Hypothalamus (tissue), 51 donors: ENCODE results near the gene LILRA2.
"Not testable (repeated sequence)": the region's sequence is repeated elsewhere in the genome, so short reads cannot be mapped to it uniquely, and the experiment has no call there.

ENCODE experiments used
- DNase-seq, 51 donors: peaks; one replicate each; lab custom pipeline; 2025; lab: John Stamatoyannopoulos, UW

The LILRA2 gene

DNA sequence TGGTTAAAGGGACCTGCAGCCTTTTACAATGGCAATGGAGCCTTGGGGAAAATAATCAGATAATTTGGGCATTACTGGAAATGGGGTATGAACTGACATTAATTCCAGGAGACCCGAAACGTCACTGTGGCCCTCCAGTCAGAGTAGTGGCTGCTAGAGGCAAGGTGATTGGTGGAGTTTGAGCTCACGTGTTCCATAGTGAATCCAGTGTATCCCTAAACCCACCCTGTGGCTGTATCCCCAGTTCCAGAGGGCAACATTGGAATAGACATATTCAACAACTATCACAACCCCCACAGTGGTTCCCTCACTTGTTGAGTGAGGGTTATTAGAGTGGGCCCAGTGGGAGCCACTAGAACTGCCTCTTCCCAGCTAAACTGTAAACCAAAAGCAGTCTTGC lies 3.3 kb upstream of the LILRA2 start:
- no peak for DNase-seq

DNA sequence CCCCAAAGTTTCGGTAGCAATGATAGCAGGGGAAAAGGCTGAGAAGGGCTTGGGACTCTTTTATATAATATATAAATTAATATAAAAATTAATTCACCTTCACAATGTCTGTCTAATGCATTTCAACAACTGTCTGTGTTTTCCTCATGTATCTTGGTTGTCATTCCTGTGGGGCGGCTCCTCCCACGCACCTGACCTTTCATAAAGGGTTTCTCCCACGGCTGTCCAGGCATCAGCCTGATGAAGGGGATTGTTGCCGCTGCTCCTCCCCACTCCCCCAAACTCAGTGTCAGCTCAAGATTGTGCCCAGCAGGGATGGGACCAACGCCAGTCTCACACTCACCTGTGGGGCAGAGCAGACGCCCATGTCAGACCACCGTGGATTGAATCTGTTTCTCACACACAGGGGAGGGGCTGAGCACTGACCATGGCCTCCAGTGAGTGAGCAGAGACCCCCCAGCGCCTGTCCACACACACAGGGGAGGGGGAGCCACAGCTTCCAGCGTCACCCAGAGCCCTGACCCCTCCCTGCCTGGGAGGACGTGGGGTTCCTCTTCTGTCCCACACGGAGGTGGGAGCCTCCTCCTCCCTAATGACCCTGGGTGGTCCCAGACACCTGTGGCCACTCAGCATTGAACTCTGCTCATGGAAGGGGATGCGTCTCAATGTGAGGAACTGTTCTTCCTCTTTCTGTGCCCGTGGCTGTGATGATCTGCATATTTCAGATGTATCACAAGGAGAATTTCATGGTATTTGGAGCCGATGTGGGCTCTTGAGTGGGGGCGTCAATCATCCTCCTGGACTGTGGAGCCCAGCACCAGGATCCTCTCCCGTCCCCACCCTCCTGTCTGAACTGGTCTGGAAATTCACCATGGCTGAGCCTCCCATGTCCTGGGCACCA lies 1.6 kb upstream of the LILRA2 start:
- not testable (repeated sequence) for DNase-seq

DNA sequence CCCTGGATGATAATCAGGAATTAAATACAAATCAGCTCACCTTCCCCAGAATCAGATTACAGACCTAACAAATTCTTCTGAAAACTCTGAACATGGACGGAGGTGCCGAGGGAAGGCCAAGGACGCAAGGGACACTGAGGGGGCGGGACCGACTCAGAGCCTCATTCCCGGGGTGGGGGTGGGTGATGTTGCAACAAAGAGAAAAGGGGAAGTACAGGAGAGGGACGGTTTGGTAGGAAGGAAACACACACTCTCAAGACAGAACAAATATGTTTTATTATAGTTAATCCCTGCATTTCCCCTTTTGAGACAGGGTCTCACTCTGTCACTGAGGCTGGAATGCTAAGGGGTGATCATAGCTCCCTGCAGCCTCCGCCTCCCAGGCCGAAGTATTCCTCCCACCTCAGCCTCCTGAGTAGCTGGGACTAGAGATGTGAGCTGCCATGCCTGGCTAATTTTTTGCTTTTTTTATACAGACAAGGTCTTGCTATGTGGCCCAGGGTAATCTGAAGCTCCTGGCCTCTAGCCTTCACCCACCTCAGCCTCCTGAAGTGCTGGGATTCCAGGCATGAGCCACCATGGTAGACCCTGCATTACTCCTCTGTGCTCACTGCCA lies 786 bp upstream of the LILRA2 start:
- DNase-seq = peak in 4 of 51 donors; percentile 1 to 13 (median 12)

DNA sequence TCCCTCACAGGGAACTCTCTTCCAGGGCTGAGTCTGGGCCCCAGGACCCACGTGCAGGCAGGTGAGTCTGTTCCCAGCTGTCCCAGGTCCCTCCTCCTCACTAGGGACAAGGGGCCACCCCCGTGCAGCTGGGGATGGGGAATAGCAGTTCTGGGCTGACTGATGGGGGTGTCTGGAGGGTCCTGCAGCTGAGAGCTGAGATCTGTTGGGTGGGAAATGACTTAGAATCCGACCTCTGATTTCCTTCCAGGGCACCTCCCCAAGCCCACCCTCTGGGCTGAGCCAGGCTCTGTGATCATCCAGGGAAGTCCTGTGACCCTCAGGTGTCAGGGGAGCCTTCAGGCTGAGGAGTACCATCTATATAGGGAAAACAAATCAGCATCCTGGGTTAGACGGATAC lies 461 bp downstream of the LILRA2 start:
- no peak for DNase-seq

DNA sequence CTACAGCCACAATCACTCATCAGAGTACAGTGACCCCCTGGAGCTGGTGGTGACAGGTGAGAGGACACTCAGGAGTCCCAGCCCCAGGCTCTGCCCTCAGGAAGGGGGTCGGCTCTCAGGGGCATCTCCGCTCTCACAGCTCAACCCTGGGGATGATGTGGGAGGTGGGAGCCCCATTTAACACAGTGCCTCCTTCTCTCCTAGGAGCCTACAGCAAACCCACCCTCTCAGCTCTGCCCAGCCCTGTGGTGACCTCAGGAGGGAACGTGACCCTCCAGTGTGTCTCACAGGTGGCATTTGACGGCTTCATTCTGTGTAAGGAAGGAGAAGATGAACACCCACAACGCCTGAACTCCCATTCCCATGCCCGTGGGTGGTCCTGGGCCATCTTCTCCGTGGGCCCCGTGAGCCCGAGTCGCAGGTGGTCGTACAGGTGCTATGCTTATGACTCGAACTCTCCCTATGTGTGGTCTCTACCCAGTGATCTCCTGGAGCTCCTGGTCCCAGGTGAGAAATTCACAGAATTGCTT lies 1.0 kb downstream of the LILRA2 start:
- DNase-seq = no peak

DNA sequence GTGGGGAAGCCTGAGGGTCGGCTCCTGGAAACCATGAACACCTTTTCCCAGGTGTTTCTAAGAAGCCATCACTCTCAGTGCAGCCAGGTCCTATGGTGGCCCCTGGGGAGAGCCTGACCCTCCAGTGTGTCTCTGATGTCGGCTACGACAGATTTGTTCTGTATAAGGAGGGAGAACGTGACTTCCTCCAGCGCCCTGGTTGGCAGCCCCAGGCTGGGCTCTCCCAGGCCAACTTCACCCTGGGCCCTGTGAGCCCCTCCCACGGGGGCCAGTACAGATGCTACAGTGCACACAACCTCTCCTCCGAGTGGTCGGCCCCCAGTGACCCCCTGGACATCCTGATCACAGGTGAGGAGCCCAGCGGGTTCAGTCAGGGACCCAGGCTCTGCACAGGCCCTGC lies 1.6 kb downstream of the LILRA2 start:
- DNase-seq = not testable (repeated sequence)

DNA sequence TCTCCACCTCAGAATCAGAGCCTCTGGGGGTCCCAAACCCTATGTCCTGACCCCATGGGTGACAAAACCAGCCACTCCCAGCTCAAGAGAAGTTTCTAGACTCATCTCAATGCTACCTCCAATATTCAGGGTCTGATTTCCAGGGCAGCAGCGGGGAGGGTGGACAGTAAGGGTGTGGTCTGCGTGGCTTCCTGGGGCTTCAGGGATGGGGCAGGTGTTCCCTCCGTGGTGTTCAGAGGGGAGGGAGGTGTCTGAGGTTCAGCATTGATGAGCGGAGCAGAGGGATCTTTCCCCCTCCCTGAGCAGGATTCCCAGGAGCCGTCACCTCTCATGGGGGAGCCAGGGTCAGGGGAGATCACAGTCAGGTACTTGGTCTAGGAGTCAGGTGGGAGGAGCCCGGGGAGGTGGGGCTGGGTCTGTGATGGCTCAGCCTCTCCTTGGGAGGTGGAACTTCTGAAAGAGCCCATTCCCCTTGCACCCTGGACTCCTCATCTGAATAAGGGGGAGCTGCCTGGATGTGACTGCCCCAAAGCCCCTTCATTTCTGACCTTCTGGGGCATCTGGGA lies 2.9 kb downstream of the LILRA2 start:
- no peak for DNase-seq

DNA sequence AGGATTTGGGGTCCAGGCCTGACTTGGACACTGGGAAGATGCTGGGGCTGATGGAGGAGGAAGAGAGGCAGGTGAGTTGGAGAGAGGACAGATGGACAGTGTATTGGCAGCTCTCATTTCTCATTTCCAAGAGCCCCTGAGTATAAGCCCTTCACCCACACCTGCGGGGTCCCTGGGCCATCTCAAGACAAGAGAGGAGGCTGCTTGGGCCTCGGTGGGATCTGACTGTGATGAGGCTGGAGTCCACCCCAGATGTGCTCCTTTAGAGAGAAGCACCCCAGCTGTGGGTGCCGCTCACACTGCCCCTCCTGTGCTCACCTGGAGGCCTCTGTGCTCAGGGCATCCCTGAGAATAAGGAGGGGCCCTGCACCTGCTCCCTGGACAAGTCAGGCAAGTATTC lies 3.7 kb downstream of the LILRA2 start:
- DNase-seq = no peak

DNA sequence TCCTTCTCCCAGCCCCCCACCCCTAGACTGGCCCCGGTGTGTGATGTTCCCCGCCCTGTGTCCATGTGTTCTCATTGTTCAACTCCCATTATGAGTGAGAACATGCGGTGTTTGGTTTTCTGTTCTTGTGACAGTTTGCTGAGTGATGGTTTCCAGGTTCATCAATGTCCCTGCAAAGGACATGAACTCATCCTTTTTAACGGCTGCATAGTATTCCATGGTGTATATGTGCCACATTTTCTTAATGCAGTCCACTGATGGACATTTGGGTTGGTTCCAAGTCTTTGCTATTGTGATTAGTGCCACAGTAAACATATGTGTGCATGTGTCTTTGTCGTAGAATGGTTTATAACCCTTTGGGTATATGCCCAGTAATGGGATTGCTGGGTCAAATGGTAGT lies 4.7 kb downstream of the LILRA2 start:
- not testable (repeated sequence) for DNase-seq

DNA sequence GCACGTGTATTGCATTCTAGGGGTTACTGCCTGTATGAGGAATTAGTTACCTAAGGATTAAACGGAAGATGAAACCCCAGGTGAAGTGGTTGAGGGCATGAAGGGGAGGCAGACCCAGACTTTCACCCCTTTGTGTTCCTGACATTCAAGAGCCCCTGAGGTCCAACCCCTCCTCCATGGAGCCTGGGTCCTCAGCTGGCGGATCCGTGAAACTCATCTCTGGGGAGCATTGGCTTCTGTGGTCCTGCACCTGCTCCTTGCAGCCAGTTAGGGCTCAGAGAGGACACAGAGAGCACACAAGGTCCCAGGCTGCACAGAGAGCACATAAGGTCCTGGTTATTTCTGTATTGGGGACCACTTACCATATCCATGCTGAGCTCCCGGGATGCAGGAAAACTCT lies 12.8 kb downstream of the LILRA2 start:
- DNase-seq = no peak

DNA sequence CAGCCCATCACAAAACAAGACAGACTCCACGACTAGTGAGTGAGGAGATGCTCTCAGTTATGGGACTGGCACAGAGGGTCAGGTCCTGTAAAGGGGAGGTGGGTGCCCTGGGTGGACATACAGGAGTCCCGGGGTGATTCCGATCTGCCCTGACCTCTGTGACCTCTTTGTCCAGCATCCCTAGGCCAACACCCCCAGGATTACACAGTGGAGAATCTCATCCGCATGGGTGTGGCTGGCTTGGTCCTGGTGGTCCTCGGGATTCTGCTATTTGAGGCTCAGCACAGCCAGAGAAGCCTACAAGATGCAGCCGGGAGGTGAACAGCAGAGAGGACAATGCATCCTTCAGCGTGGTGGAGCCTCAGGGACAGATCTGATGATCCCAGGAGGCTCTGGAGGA lies 13.4 kb downstream of the LILRA2 start:
- DNase-seq = no peak

DNA sequence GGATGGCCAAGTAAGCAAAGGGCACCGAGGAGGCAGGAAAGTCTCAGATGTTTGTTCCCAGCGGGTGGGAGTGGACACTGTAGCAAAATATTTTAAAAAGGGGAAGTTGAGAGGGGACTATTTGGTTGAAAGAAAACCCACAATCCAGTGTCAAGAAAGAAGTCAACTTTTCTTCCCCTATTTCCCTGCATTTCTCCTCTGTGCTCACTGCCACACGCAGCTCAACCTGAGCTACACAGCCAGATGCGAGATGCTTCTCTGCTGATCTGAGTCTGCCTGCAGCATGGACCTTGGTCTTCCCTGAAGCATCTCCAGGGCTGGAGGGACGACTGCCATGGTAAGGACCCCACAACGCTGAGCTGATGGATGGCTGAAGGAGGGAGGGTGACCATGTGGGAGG lies 19.9 kb downstream of the LILRA2 start, which contains the start of gene LILRA1:
Gene LILRA1, plus strand, starts transcription at position 188 of the 400 bp plus-strand sequence. CDS start 613 bp downstream, outside the sequence.
- not testable (repeated sequence) for DNase-seq

DNA sequence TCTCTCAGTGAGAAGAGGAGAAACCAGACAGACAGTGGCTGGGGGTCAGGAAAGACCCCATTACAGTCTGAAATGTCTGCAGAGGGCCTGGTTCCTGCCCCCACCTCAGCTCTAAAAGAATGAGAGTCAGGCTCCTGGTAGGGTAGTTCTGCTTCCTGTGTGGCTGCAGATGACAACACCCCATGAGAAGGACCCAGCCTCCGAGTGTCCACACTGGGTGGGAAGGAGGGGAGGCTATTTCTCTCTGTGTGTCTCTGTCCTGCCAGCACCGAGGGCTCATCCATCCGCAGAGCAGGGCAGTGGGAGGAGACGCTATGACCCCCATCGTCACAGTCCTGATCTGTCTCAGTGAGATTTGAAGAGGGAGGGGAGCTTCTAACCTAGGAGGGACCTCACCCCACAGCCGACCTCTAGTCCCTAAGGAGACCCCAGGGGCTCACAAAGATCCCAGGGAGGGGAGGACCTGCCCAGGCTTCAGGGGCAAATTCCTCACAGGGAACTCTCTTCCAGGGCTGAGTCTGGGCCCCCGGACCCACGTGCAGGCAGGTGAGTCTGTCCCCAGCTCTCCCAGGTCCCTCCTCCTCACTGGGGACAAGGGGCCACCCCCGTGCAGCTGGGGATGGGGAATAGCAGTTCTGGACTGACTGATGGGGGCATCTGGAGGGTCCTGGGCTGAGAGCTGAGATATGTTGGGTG lies 20.5 kb downstream of the LILRA2 start:
- DNase-seq = not testable (repeated sequence)

DNA sequence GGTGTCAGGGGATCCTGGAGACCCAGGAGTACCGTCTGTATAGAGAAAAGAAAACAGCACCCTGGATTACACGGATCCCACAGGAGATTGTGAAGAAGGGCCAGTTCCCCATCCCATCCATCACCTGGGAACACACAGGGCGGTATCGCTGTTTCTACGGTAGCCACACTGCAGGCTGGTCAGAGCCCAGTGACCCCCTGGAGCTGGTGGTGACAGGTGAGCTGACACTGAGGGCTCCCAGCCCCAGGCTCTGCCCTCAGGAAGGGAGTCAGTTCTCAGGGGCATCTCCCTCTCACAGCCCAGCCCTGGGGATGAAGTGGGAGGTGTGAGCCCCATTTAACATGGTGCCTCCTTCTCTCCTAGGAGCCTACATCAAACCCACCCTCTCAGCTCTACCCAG lies 21.1 kb downstream of the LILRA2 start:
- no peak for DNase-seq

DNA sequence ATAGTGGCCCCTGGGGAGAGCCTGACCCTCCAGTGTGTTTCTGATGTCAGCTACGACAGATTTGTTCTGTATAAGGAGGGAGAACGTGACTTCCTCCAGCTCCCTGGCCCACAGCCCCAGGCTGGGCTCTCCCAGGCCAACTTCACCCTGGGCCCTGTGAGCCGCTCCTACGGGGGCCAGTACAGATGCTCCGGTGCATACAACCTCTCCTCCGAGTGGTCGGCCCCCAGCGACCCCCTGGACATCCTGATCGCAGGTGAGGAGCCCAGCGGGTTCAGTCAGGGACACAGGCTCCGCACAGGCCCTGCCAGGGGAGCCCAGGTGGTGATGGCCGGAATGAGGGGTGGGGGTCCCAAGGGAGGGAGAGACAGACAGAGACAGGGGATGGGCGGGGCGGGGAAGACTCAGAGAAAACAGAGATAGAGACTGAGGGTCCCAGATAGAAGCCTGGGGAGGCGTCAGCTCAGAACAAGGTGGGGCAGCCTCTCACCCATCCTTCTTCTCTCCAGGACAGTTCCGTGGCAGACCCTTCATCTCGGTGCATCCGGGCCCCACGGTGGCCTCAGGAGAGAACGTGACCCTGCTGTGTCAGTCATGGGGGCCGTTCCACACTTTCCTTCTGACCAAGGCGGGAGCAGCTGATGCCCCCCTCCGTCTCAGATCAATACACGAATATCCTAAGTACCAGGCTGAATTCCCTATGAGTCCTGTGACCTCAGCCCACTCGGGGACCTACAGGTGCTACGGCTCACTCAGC lies 22.3 kb downstream of the LILRA2 start:
- not testable (repeated sequence) for DNase-seq

DNA sequence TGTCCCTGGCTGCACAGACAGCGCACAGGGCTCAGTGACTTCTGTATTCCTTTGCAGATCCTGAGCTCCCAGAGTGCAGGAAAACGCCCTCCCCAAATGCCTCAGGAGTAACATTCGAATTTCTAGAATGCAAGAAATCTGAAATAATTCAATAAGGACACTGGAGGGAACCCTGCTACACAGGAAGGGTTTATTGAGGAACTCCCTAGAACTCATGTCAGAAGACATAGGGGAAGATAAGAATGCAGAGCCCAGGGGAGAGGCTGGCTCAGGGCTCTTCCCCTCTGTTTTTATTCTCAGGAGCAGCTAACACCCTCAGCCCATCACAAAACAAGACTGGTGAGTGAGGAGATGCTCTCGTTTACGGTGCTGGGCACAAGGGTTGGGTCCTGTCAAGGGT lies 26.6 kb downstream of the LILRA2 start:
- no peak for DNase-seq

DNA sequence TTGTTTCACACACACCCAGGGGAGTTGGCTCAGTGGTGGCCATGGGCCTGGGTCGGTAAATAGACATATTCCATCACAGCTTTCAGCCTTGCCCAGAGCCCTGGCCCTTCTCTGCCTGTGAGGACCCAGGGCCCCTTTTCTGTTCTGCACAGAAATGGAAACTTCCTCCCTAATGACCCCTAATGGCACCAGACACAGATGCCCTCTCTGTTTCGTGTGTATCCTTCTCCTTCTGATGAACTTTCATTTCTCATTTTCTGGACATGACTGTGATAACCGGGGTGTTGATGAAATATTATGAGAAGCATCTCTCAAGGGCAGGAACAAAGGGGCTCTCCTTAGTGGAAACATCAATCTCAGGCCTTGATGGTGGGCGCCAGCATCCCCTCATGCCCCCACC lies 32.6 kb downstream of the LILRA2 start:
- DNase-seq = no peak

DNA sequence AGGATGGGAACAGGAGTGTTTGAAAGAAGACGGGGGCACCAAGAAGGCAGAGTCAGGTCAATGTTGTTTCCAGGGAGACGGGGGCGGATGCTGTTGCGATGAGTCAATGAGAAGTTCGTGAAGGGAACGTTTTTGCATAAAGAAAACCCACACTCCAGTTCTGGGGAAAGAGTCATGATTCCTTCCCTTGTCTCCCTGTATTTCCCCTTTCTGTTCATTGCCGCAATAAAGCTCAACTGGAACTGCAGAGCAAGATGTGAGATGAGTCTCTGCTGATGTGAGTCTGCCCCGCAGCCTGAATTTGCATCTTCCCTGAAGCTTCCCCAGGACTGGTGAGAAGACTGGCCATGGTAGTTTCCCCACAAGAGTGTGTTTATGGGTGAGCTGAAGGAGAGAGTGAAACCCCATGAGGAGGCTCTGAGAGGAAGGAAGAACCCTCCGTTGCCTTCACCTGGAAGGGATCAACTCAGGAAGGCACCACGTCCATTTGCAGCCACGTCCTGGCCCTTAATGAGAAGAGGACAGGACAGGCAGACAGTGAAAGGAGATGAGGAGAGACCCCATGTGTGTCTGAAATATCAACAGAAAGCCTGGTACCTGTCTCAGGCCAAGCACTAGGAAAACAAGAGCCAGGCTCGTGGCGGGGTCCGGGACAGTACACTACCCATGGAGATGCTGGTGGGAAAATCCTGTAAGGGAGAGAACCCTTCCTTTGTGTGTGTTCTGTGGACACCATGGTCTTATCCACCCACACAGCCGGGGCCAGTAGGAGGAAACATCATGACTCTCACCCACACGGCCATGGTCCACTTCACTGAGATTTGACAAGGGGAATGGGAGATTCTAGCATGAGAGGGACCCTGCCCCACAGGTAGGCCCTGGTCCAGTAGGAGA lies 33.5 kb downstream of the LILRA2 start:
- DNase-seq = peak in 1 of 51 donors; percentile 51

DNA sequence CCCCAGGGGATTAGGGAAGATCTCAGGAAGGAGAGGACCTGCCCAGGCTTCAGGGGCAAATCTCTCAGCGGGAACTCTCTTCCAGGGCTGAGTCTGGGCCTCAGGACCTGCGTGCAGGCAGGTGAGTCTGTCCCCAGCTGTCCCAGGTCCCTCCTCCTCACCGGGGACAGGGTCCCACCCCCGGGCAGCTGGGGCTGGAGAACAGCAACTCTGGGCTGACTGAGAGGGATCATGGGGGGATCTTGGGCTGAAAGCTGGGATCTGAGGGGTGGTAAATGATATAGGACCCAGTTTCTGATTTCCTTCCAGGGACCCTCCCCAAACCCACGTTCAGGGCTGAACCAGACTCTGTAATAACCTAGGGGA lies 34.2 kb downstream of the LILRA2 start:
- no peak for DNase-seq
